NCI-H748 treated with DMSO at 0.1 percent for 48 hours (cell line): ENCODE results near the gene UFSP2.
"Not testable (repeated sequence)": the region's sequence is repeated elsewhere in the genome, so short reads cannot be mapped to it uniquely, and the experiment has no call there.

Experiments
- DNase-seq: peaks from one replicate; lab custom pipeline; 2025; lab: John Stamatoyannopoulos, UW

The UFSP2 gene

GRCh38 chr4:185384061-185384460, 41.7 kb downstream of the UFSP2 start:
- DNase-seq = no peak

- no peak for DNase-seq
Measured at GRCh38 chr4:185383451-185383850, 42.3 kb downstream of the UFSP2 start.

GRCh38 chr4:185382754-185383153, 43.0 kb downstream of the UFSP2 start:
- DNase-seq = no peak

GRCh38 chr4:185381288-185382196, 44.2 kb downstream of the UFSP2 start:
- DNase-seq = no peak

- DNase-seq = no peak
Measured at GRCh38 chr4:185380320-185380719, 45.4 kb downstream of the UFSP2 start.

GRCh38 chr4:185379326-185380295, 46.2 kb downstream of the UFSP2 start:
- no peak for DNase-seq

- DNase-seq = no peak
Measured at GRCh38 chr4:185378264-185378663, 47.5 kb downstream of the UFSP2 start.

- DNase-seq = no peak
Measured at GRCh38 chr4:185374573-185374972, 51.2 kb downstream of the UFSP2 start.

- DNase-seq = no peak
Measured at GRCh38 chr4:185374027-185374426, 51.7 kb downstream of the UFSP2 start.

GRCh38 chr4:185371702-185372101, 54.1 kb downstream of the UFSP2 start:
- no peak for DNase-seq

GRCh38 chr4:185370268-185370949, 55.4 kb downstream of the UFSP2 start:
- no peak for DNase-seq

GRCh38 chr4:185369731-185370130, 56.0 kb downstream of the UFSP2 start:
- no peak for DNase-seq

GRCh38 chr4:185364886-185365285, 60.9 kb downstream of the UFSP2 start:
- DNase-seq = no peak

- DNase-seq = no peak
Measured at GRCh38 chr4:185363251-185363650, 62.5 kb downstream of the UFSP2 start.

GRCh38 chr4:185362570-185362969, 63.2 kb downstream of the UFSP2 start:
- not testable (repeated sequence) for DNase-seq

- no peak for DNase-seq
Measured at GRCh38 chr4:185361872-185362271, 63.9 kb downstream of the UFSP2 start.

- DNase-seq = no peak
Measured at GRCh38 chr4:185359767-185360446, 65.9 kb downstream of the UFSP2 start.

- no peak for DNase-seq
Measured at GRCh38 chr4:185358959-185359358, 66.8 kb downstream of the UFSP2 start.

- no peak for DNase-seq
Measured at GRCh38 chr4:185358514-185358913, 67.2 kb downstream of the UFSP2 start.

GRCh38 chr4:185357733-185358440, 67.9 kb downstream of the UFSP2 start:
- no peak for DNase-seq

- no peak for DNase-seq
Measured at GRCh38 chr4:185357211-185357610, 68.6 kb downstream of the UFSP2 start.
